ENCODE data around the gene LRCOL1.

LRCOL1 gene

GRCh38 chr12:132637811-132638210, 27.4 kb upstream of the LRCOL1 start:
- DNase-seq (ENCODE audit: extremely low spot score), result no peak
- TF ChIP-seq BHLHE40 (IDR thresholded peaks at IDR 0.05; ENCODE audit: borderline replicate concordance) (no peak), TARDBP (IDR thresholded peaks at IDR 0.05) (no peak), ELF4 (IDR thresholded peaks at IDR 0.05) (no peak), ZNF384 (IDR thresholded peaks at IDR 0.05) (no peak), LEF1 (IDR thresholded peaks at IDR 0.05; ENCODE audit: borderline replicate concordance) (no peak), HDGF (IDR thresholded peaks at IDR 0.05; ENCODE audit: borderline replicate concordance) (no peak), SUZ12 (IDR thresholded peaks at IDR 0.05) (no peak), FOXM1 (IDR thresholded peaks at IDR 0.05; ENCODE audit: borderline replicate concordance) (no peak)
- ChIA-PET CTCF (interaction anchor here (0.9 kb wide), 1 partner anchor 224 kb away, joined by 4 read pairs; no protein-coding TSS in a partner anchor), POLR2A (no interaction called here)

GRCh38 chr12:132635076-132635955, 24.9 kb upstream of the LRCOL1 start:
- ChIA-PET CTCF (interaction anchor here (0.6 kb wide), 1 partner anchor 133 kb away, joined by 3 read pairs; no protein-coding TSS in a partner anchor), POLR2A (no interaction called here)
- no peak for DNase-seq (ENCODE audit: extremely low spot score)
- TF ChIP-seq ELF4 (IDR thresholded peaks at IDR 0.05), result no peak
- no peak for TF ChIP-seq BHLHE40 (IDR thresholded peaks at IDR 0.05; ENCODE audit: borderline replicate concordance)
- TF ChIP-seq TARDBP (IDR thresholded peaks at IDR 0.05), result no peak
- no peak for TF ChIP-seq SUZ12 (IDR thresholded peaks at IDR 0.05)
- TF ChIP-seq, protein P1, sequence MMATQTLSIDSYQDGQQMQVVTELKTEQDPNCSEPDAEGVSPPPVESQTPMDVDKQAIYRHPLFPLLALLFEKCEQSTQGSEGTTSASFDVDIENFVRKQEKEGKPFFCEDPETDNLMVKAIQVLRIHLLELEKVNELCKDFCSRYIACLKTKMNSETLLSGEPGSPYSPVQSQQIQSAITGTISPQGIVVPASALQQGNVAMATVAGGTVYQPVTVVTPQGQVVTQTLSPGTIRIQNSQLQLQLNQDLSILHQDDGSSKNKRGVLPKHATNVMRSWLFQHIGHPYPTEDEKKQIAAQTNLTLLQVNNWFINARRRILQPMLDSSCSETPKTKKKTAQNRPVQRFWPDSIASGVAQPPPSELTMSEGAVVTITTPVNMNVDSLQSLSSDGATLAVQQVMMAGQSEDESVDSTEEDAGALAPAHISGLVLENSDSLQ (IDR thresholded peaks at IDR 0.05), result no peak
- TF ChIP-seq HDGF (IDR thresholded peaks at IDR 0.05; ENCODE audit: borderline replicate concordance), result no peak
- TF ChIP-seq CTBP1 (IDR thresholded peaks at IDR 0.05; ENCODE audit: borderline replicate concordance), result no peak
- TF ChIP-seq FOXA1 (IDR thresholded peaks at IDR 0.05), result no peak
- TF ChIP-seq ZNF384 (IDR thresholded peaks at IDR 0.05), result no peak
- no peak for TF ChIP-seq L3MBTL2 (conservative IDR thresholded peaks at IDR 0.05)
- TF ChIP-seq ARNT (IDR thresholded peaks at IDR 0.05), result no peak
- no peak for TF ChIP-seq SP1 (IDR thresholded peaks at IDR 0.05)
- TF ChIP-seq FOXM1 (IDR thresholded peaks at IDR 0.05; ENCODE audit: borderline replicate concordance), result no peak
- no peak for TF ChIP-seq NFRKB (IDR thresholded peaks at IDR 0.05)
- no peak for TF ChIP-seq FOXK2 (IDR thresholded peaks at IDR 0.05)
- no peak for TF ChIP-seq LEF1 (IDR thresholded peaks at IDR 0.05; ENCODE audit: borderline replicate concordance)

- CTCF ChIA-PET, result no interaction called here
- no peak for TF ChIP-seq SUZ12 (IDR thresholded peaks at IDR 0.05)
- TF ChIP-seq FOXK2 (IDR thresholded peaks at IDR 0.05), result no peak
- no peak for TF ChIP-seq TARDBP (IDR thresholded peaks at IDR 0.05)
- no peak for TF ChIP-seq BHLHE40 (IDR thresholded peaks at IDR 0.05; ENCODE audit: borderline replicate concordance)
- TF ChIP-seq HDGF (IDR thresholded peaks at IDR 0.05; ENCODE audit: borderline replicate concordance), result no peak
- no peak for TF ChIP-seq ZNF384 (IDR thresholded peaks at IDR 0.05)
- no peak for TF ChIP-seq FOXA1 (IDR thresholded peaks at IDR 0.05)
- no peak for TF ChIP-seq SP1 (IDR thresholded peaks at IDR 0.05)
- TF ChIP-seq NFRKB (IDR thresholded peaks at IDR 0.05), result no peak
- TF ChIP-seq, protein P1 (IDR thresholded peaks at IDR 0.05), result no peak
- no peak for TF ChIP-seq ELF4 (IDR thresholded peaks at IDR 0.05)
- TF ChIP-seq FOXM1 (IDR thresholded peaks at IDR 0.05; ENCODE audit: borderline replicate concordance), result no peak
- TF ChIP-seq LEF1 (IDR thresholded peaks at IDR 0.05; ENCODE audit: borderline replicate concordance), result no peak
- POLR2A ChIA-PET, result no interaction called here
- DNase-seq (ENCODE audit: extremely low spot score), result no peak
Measured at GRCh38 chr12:132634411-132634990, 24.1 kb upstream of the LRCOL1 start.

GRCh38 chr12:132633901-132634300, 23.5 kb upstream of the LRCOL1 start:
- no peak for DNase-seq (ENCODE audit: extremely low spot score)
- ChIA-PET POLR2A (no interaction called here), CTCF (interaction anchor here (0.6 kb wide), 1 partner anchor 19 kb away, joined by 4 read pairs; no protein-coding TSS in a partner anchor)
- TF ChIP-seq SUZ12 (IDR thresholded peaks at IDR 0.05) (no peak), FOXA1 (IDR thresholded peaks at IDR 0.05) (no peak), ZNF384 (IDR thresholded peaks at IDR 0.05) (no peak), FOXM1 (IDR thresholded peaks at IDR 0.05; ENCODE audit: borderline replicate concordance) (no peak), CTBP1 (IDR thresholded peaks at IDR 0.05; ENCODE audit: borderline replicate concordance) (no peak), ARNT (IDR thresholded peaks at IDR 0.05) (no peak), BHLHE40 (IDR thresholded peaks at IDR 0.05; ENCODE audit: borderline replicate concordance) (no peak), SP1 (IDR thresholded peaks at IDR 0.05) (no peak)
- TF ChIP-seq, protein P1 (IDR thresholded peaks at IDR 0.05), result no peak

DNA sequence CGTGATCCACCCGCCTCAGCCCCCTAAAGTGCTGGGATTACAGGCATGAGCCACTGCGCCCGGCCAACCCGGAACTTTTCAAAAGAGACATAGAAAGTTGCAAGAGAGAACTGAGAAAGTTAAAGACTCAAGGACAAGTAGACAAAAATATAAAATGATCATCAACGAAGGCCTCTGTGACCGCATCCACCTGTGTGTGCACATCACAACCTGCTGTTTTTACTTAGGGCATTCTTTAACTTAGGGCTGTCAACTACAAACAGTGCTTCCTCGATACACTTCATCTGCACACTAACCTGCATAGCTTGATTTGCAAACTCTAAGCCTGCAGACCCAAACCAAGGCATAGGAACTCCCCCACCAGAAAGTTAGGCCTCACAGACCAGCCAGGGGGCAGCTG, 23.0 kb upstream of the LRCOL1 start:
- DNase-seq (ENCODE audit: extremely low spot score), result no peak
- CTCF ChIA-PET, result interaction anchor here (0.6 kb wide), 1 partner anchor 20 kb away, joined by 4 read pairs; no protein-coding TSS in a partner anchor

More for the DNA sequence above, 23.0 kb upstream of the LRCOL1 start:
- TF ChIP-seq SUZ12 (IDR thresholded peaks at IDR 0.05) (no peak), FOXK2 (IDR thresholded peaks at IDR 0.05) (no peak), FOXM1 (IDR thresholded peaks at IDR 0.05; ENCODE audit: borderline replicate concordance) (no peak), ELF4 (IDR thresholded peaks at IDR 0.05) (no peak), SP1 (IDR thresholded peaks at IDR 0.05) (no peak), HDGF (IDR thresholded peaks at IDR 0.05; ENCODE audit: borderline replicate concordance) (no peak), ZNF384 (IDR thresholded peaks at IDR 0.05) (no peak), NFRKB (IDR thresholded peaks at IDR 0.05) (no peak), L3MBTL2 (conservative IDR thresholded peaks at IDR 0.05) (no peak), ARNT (IDR thresholded peaks at IDR 0.05) (no peak), CTBP1 (IDR thresholded peaks at IDR 0.05; ENCODE audit: borderline replicate concordance) (no peak), BHLHE40 (IDR thresholded peaks at IDR 0.05; ENCODE audit: borderline replicate concordance) (no peak), FOXA1 (IDR thresholded peaks at IDR 0.05) (no peak), LEF1 (IDR thresholded peaks at IDR 0.05; ENCODE audit: borderline replicate concordance) (no peak), TARDBP (IDR thresholded peaks at IDR 0.05) (no peak)
- TF ChIP-seq, protein P1 (IDR thresholded peaks at IDR 0.05), result no peak
- POLR2A ChIA-PET, result no interaction called here
